K562 (cell line): ENCODE results near the gene COPS9. TPM values are rescaled to one million over a fixed set of nuclear protein-coding genes. Genes with fewer than 3 reads are reported as not detected.

ENCODE experiments used
- ATAC-seq: fragments of 200-7000 bp; cut with Tn5 transposase; 3 replicates; pipeline ENCODE4 v1.9.1; 2020; ENCODE audit warnings: moderate library complexity
- BruUV-seq: library from RNA; stranded (reverse); fragments of 400-500 nt; replicated peaks from 2 replicates; lab custom pipeline; 2021; lab: Mats Ljungman, UMichigan
- CTCF ChIA-PET: fragments of 300-600 bp; formaldehyde crosslinking; extraction: SDS; loops from one replicate; lab custom pipeline; 2021; ENCODE audit warnings: low intra/inter-chr PET ratio; lab: Yijun Ruan, JAX
- POLR2A ChIA-PET: fragments of 300-600, 350-650 bp; sonication (Branson Sonifier 250); formaldehyde crosslinking; extraction: SDS; loops from one replicate; lab custom pipeline; 2021; ENCODE audit warnings: antibody characterized with exemption, inconsistent platforms; lab: Yijun Ruan, JAX
- DNase-seq, 4 experiments: peaks; one replicate each; pipeline versions ENCODE4 v3.0.0 to v3.0.0-alpha.2; 2011 to 2018; ENCODE audit warnings: low spot score in 3 of 4, mixed read lengths in 3 of 4; ENCODE audit errors: extremely low read depth in 1 of 4
- FAIRE-seq: peaks from 2 replicates; lab custom pipeline; 2011; peaks lifted over from hg19 to GRCh38; lab: Jason Lieb, UNC
- H2AFZ ChIP-seq: 2 replicates; pipeline ENCODE4 v1.6.0; 2011; ENCODE audit warnings: low read depth, low read length, control low read depth, inconsistent platforms
- H3K27ac ChIP-seq: fragments of 200-600 bp; 3 replicates; pipeline ENCODE4 v1.8.0; 2011; ENCODE audit warnings: low read depth, mild to moderate bottlenecking, control low read depth, inconsistent platforms, low read length, moderate library complexity, mixed read lengths; ENCODE audit errors: extremely low read depth
- H3K27me3 ChIP-seq, 2 experiments: fragments of 300-600 bp in 1 of 2; 2 replicates in 1 of 2; 3 replicates in 1 of 2; pipeline versions ENCODE4 v1.6.0 to v1.8.0; 2011; ENCODE audit warnings: inconsistent platforms in 2 of 2, low read length in 2 of 2, mild to moderate bottlenecking in 1 of 2, mixed read lengths in 1 of 2, moderate library complexity in 1 of 2; ENCODE audit not compliant: control insufficient read depth in 2 of 2, insufficient read depth in 2 of 2
- H3K36me3 ChIP-seq: fragments of 300-600 bp; 3 replicates; pipeline ENCODE4 v1.8.0; 2011; ENCODE audit warnings: mild to moderate bottlenecking, low read length, inconsistent platforms; ENCODE audit not compliant: control insufficient read depth, insufficient read depth
- H3K4me1 ChIP-seq, 2 experiments: fragments of 200-600 bp in 1 of 2; replicated peaks in 1 of 2; 2 replicates in 1 of 2; 3 replicates in 1 of 2; pipeline versions ENCODE4 v1.5.1 to v1.8.0; 2011; ENCODE audit warnings: inconsistent platforms in 2 of 2, low read length in 2 of 2, mild to moderate bottlenecking in 1 of 2, mixed read lengths in 1 of 2, moderate library complexity in 1 of 2; ENCODE audit not compliant: control insufficient read depth in 2 of 2, insufficient read depth in 2 of 2
- H3K4me2 ChIP-seq: 2 replicates; pipeline ENCODE4 v1.6.1; 2011; ENCODE audit warnings: low read length, control low read depth, inconsistent platforms, mixed read lengths; ENCODE audit not compliant: insufficient read depth
- H3K4me3 ChIP-seq: fragments of 200-600 bp; sonication (generic), shearing (Covaris generic); 2 replicates; pipeline ENCODE4 v1.5.1; 2016; ENCODE audit warnings: control low read depth, inconsistent platforms
- H3K79me2 ChIP-seq: fragments of 200-600 bp; 3 replicates; pipeline ENCODE4 v1.8.0; 2011; ENCODE audit warnings: low read length, inconsistent platforms; ENCODE audit not compliant: control insufficient read depth, insufficient read depth
- H3K9ac ChIP-seq, 2 experiments: 2 replicates each; pipeline versions ENCODE4 v1.6.0 to v1.6.1; 2011; ENCODE audit warnings: low read depth in 2 of 2, low read length in 2 of 2, control low read depth in 1 of 2, inconsistent platforms in 1 of 2, mild to moderate bottlenecking in 1 of 2, mixed read lengths in 1 of 2; ENCODE audit not compliant: insufficient read depth in 1 of 2
- H3K9me1 ChIP-seq: one replicate; pipeline ENCODE4 v1.6.0; 2011; ENCODE audit warnings: inconsistent platforms, mild to moderate bottlenecking, low read length, moderate library complexity; ENCODE audit not compliant: control insufficient read depth, insufficient read depth
- H3K9me3 ChIP-seq: replicated peaks from 2 replicates; pipeline ENCODE4 v1.5.1; 2011; ENCODE audit warnings: low read depth, low read length, inconsistent platforms; ENCODE audit not compliant: control insufficient read depth, insufficient read depth
- H4K20me1 ChIP-seq: replicated peaks from 2 replicates; pipeline ENCODE4 v1.6.1; 2011; ENCODE audit warnings: low read length, inconsistent platforms, mixed read lengths; ENCODE audit not compliant: control insufficient read depth, insufficient read depth
- IRF9 ChIP-seq: fragments of 450-650 bp; IDR thresholded peaks from 2 replicates; pipeline ENCODE4 v1.6.1; 2016; ENCODE audit warnings: missing biosample characterization, missing genetic modification characterization
- MTF1 ChIP-seq: fragments of 250-450 bp; sonication (Bioruptor Pico); IDR thresholded peaks from 2 replicates; pipeline ENCODE4 v1.9.0; 2021; ENCODE audit warnings: moderate library complexity, mild to moderate bottlenecking, inconsistent platforms, borderline replicate concordance
- RB1 ChIP-seq: fragments of 450-650 bp; IDR thresholded peaks from 2 replicates; pipeline ENCODE4 v1.6.1; 2017; ENCODE audit warnings: low read depth, mild to moderate bottlenecking
- WGBS: fragments of 100-300 bp; shearing (Covaris generic); methylation state at CpG from one replicate; pipeline ENCODE4 v1.1.6; 2016; ENCODE audit warnings: low coverage, mixed read lengths; ENCODE audit not compliant: insufficient coverage; ENCODE audit errors: missing lambda C conversion rate; 5-methylcytosine and 5-hydroxymethylcytosine counted together
- in situ Hi-C: fragments of 300-500 bp; cut with MboI; formaldehyde crosslinking; loops from 4 replicates; pipeline ENCODE4 v1.15.0; 2018; ENCODE audit warnings: inconsistent platforms, mixed read lengths
- intact Hi-C: fragments of 100-400 bp; cut with micrococcal nuclease; formaldehyde crosslinking; loops from 2 replicates; pipeline ENCODE4 v1.14.2; 2022
- polyA plus RNA-seq, 8 experiments: library from polyadenylated mRNA; depleted of rRNA in 4 of 8; stranded (reverse) in 5 of 8; unstranded in 3 of 8; fragments of >200 nt; fragmentation: Nextera tagmentation in 2 of 8; fragmentation: Illumina TruSeq in 1 of 8; extraction: Ambion mirVana in 2 of 8; extraction: Trizol in 1 of 8; gene quantifications; 2 replicates each; pipeline versions ENCODE4 v1.2.1 to v1.2.3, GENCODE V29; 2011 to 2014; ENCODE audit warnings: inconsistent platforms in 1 of 8, missing spikeins in 1 of 8
- total RNA-seq, 7 experiments: library from RNA; depleted of rRNA in 6 of 7; stranded (reverse); fragments of >200 nt in 6 of 7; fragmentation: Illumina TruSeq in 2 of 7; extraction: Trizol in 2 of 7; gene quantifications; 2 replicates each; pipeline versions ENCODE4 v1.2.1 to v1.2.3, GENCODE V29; 2011 to 2021; ENCODE audit warnings: low replicate concordance in 1 of 7

Gene COPS9
- total and polyA plus RNA-seq, 9 of the 15 experiments (the other 6 are each of a cell fraction or from before 2014, with no cell fraction given): 55.0 to 281 (median 99.9) TPM

- H3K27ac ChIP-seq: no peak overlapping the region
- no peaks in the 10 kb centered on the region for H3K4me1 ChIP-seq
- H3K79me2 ChIP-seq: no peaks in the 10 kb centered on the region
- H4K20me1 ChIP-seq: no peaks in the 10 kb centered on the region
- DNase-seq: no peak
- ChIA-PET POLR2A (interaction anchor here (0.5 kb wide), 1 partner anchor 21 kb away, joined by 3 read pairs; no protein-coding TSS in a partner anchor), CTCF (no interaction called here)
- TF ChIP-seq MTF1 (CRISPR knock-in tag): no peak
- TF ChIP-seq IRF9 (tag): no peak
- TF ChIP-seq RB1: no peak
- no peak overlapping the region for H3K4me2 ChIP-seq
- WGBS: 2% methylated on average over 22 of the region's 43 CpGs
- H3K4me3 ChIP-seq: no peak overlapping the region
- no TSS peak for BruUV-seq
- no peaks in the 10 kb centered on the region for H3K9me1 ChIP-seq
- no peaks in the 10 kb centered on the region for H3K36me3 ChIP-seq
- H3K9me3 ChIP-seq: no peaks in the 10 kb centered on the region
- H3K27me3 ChIP-seq: peaks cover 7 to 20% of the 10 kb centered on the region in 2 experiments; a peak in 3 of 5 replicates
- in situ Hi-C loops (no loop called here), intact Hi-C loops (no loop called here)
- H3K9ac ChIP-seq: no peak overlapping the region
- no peak for FAIRE-seq
- no peak for ATAC-seq
- H2AFZ ChIP-seq: no peak overlapping the region
These were observed 40.3 kb downstream of the COPS9 start for GRCh38 chr2:240095556-240096523.
